ENCODE data around the gene CAMK2A.

CAMK2A gene

GRCh38 chr5:150278046-150278730 is 11.4 kb downstream of the CAMK2A start:
- DNase-seq: no peak

GRCh38 chr5:150277043-150277442 is 12.5 kb downstream of the CAMK2A start:
- no peak for DNase-seq

- no peak for DNase-seq
Measured at GRCh38 chr5:150274811-150275210, 14.8 kb downstream of the CAMK2A start.

GRCh38 chr5:150272531-150272930 is 17.0 kb downstream of the CAMK2A start:
- no peak for DNase-seq

GRCh38 chr5:150271923-150272322 is 17.6 kb downstream of the CAMK2A start:
- DNase-seq: no peak

GRCh38 chr5:150271296-150271692 is 18.3 kb downstream of the CAMK2A start:
- no peak for DNase-seq

GRCh38 chr5:150270541-150271295 is 18.9 kb downstream of the CAMK2A start:
- DNase-seq: no peak

GRCh38 chr5:150266871-150267291 is 22.7 kb downstream of the CAMK2A start:
- DNase-seq: no peak

- no peak for DNase-seq
Measured at GRCh38 chr5:150265870-150266383, 23.6 kb downstream of the CAMK2A start.

- no peak for DNase-seq
Measured at GRCh38 chr5:150264667-150265603, 24.6 kb downstream of the CAMK2A start.

- no peak for DNase-seq
Measured at GRCh38 chr5:150263801-150264621, 25.6 kb downstream of the CAMK2A start.

GRCh38 chr5:150263375-150263775 is 26.2 kb downstream of the CAMK2A start:
- no peak for DNase-seq

GRCh38 chr5:150262502-150262901 is 27.1 kb downstream of the CAMK2A start:
- DNase-seq: no peak

GRCh38 chr5:150261231-150261630 is 28.3 kb downstream of the CAMK2A start:
- DNase-seq: no peak

GRCh38 chr5:150258130-150258529 is 31.4 kb downstream of the CAMK2A start:
- DNase-seq: no peak

GRCh38 chr5:150257424-150257823 is 32.1 kb downstream of the CAMK2A start:
- DNase-seq: no peak

GRCh38 chr5:150256410-150257064 is 33.0 kb downstream of the CAMK2A start:
- DNase-seq: no peak

GRCh38 chr5:150255659-150256409 is 33.7 kb downstream of the CAMK2A start:
- DNase-seq: no peak

- DNase-seq: no peak
Measured at GRCh38 chr5:150254774-150255173, 34.8 kb downstream of the CAMK2A start.

- DNase-seq: no peak
Measured at GRCh38 chr5:150254363-150254762, 35.2 kb downstream of the CAMK2A start.
